ENCODE data around the gene PLXNB1. TPM values are rescaled to one million over a fixed set of nuclear protein-coding genes. Genes with fewer than 3 reads are reported as not detected.
A peak's percentile ranks its signal among the peaks of the same experiment; 100 is the strongest.

The PLXNB1 gene
- total RNA-seq, 1 experiment from 2014 or later, result 97.7 TPM

DNA sequence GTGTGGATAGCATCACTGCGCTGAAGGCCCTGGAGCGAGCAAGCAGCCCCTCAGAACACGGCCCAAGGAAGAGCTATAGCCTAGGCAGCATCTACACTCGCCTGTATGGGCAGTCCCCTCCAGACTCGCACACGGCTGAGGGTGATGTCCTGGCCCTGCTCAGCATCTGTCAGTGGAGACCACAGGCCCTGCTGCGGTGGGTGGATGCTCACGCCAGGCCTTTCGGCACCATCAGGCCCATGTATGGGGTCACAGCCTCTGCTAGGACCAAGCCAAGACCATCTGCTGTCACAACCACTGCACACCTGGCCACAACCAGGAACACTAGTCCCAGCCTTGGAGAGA lies 37.2 kb upstream of the PLXNB1 start:
- ChIA-PET POLR2A (ENCODE audit: unreplicated experiment) (no interaction called here), CTCF (interaction anchor here (1.3 kb wide), 1 partner anchor 40 kb away, joined by 4 read pairs; no protein-coding TSS in a partner anchor)
- H3K9me2 ChIP-seq (ENCODE audit: insufficient read depth), result no peaks in the 10 kb centered on the region
- H4K20me1 ChIP-seq (ENCODE audit: insufficient read depth), result no peaks in the 10 kb centered on the region
- H3K9me3 ChIP-seq (ENCODE audit: insufficient read depth, low read depth), result no peaks in the 10 kb centered on the region
- peaks cover 24% of the 10 kb centered on the region for H3K4me1 ChIP-seq (replicated peaks; ENCODE audit: insufficient read depth)
- H3K4me3 ChIP-seq, result peak overlapping the region; percentile 63; the same call in 1 of the 2 replicates
- no peak overlapping the region for H2AFZ ChIP-seq
- DNase-seq, result no peak
- peaks cover 5% of the 10 kb centered on the region; the same call in 1 of the 2 replicates for H3F3A ChIP-seq (ENCODE audit: insufficient read depth, low read depth)
- intact Hi-C loops (cut with micrococcal nuclease; ENCODE audit: unreplicated experiment), result loop anchor here (5.0 kb wide), 1 partner anchor 130 kb away; the partner anchor contains the start of gene COL7A1
- H3K27ac ChIP-seq, result no peak overlapping the region
- H3K4me2 ChIP-seq, result peak overlapping the region; percentile 93
- TF ChIP-seq EZH2 (IDR thresholded peaks at IDR 0.05; ENCODE audit: low read depth), result no peak
- TF ChIP-seq, protein P1, sequence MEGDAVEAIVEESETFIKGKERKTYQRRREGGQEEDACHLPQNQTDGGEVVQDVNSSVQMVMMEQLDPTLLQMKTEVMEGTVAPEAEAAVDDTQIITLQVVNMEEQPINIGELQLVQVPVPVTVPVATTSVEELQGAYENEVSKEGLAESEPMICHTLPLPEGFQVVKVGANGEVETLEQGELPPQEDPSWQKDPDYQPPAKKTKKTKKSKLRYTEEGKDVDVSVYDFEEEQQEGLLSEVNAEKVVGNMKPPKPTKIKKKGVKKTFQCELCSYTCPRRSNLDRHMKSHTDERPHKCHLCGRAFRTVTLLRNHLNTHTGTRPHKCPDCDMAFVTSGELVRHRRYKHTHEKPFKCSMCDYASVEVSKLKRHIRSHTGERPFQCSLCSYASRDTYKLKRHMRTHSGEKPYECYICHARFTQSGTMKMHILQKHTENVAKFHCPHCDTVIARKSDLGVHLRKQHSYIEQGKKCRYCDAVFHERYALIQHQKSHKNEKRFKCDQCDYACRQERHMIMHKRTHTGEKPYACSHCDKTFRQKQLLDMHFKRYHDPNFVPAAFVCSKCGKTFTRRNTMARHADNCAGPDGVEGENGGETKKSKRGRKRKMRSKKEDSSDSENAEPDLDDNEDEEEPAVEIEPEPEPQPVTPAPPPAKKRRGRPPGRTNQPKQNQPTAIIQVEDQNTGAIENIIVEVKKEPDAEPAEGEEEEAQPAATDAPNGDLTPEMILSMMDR (conservative IDR thresholded peaks at IDR 0.05), result no peak
- no TSS peak for BruUV-seq (replicated peaks)
- H3K79me2 ChIP-seq (ENCODE audit: low read depth), result peaks cover 31% of the 10 kb centered on the region
- no peaks in the 10 kb centered on the region for H3K36me3 ChIP-seq (ENCODE audit: low read depth)
- no peaks in the 10 kb centered on the region for H3K27me3 ChIP-seq (ENCODE audit: insufficient read depth, low read depth)

DNA sequence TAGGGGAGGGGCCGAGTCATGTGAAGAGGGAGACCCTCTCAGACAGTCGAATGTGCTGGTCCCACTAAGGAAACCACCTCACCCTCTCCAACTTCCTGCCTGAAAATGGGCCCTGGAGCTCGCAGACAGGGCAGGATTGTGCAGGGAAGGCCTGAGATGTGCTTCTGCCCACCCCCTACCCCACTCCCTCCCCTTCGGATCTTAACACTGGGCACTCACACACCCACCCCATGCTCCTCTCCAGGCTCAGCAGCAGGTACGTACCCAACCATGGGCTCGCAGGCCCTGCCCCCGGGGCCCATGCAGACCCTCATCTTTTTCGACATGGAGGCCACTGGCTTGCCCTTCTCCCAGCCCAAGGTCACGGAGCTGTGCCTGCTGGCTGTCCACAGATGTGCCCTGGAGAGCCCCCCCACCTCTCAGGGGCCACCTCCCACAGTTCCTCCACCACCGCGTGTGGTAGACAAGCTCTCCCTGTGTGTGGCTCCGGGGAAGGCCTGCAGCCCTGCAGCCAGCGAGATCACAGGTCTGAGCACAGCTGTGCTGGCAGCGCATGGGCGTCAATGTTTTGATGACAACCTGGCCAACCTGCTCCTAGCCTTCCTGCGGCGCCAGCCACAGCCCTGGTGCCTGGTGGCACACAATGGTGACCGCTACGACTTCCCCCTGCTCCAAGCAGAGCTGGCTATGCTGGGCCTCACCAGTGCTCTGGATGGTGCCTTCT lies 36.7 kb upstream of the PLXNB1 start:
- no peak overlapping the region for H2AFZ ChIP-seq

More for the DNA sequence above, 36.7 kb upstream of the PLXNB1 start:
- POLR2A ChIA-PET (ENCODE audit: unreplicated experiment), result no interaction called here
- CTCF ChIA-PET, result interaction anchor here (0.6 to 1.3 kb wide), 3 partner anchors 41 to 1760 kb away, joined by 3 to 4 read pairs (median 3); no protein-coding TSS in a partner anchor
- Histone ChIP-seq H3K4me1 (replicated peaks; ENCODE audit: insufficient read depth) (peaks cover 21% of the 10 kb centered on the region), H4K20me1 (ENCODE audit: insufficient read depth) (no peaks in the 10 kb centered on the region), H3F3A (ENCODE audit: insufficient read depth, low read depth) (peaks cover 5% of the 10 kb centered on the region; the same call in 1 of the 2 replicates), H3K27ac (peak overlapping the region; percentile 99), H3K9me3 (ENCODE audit: insufficient read depth, low read depth) (no peaks in the 10 kb centered on the region), H3K4me3 (peak overlapping the region; percentile 63), H3K36me3 (ENCODE audit: low read depth) (no peaks in the 10 kb centered on the region), H3K79me2 (ENCODE audit: low read depth) (peaks cover 28% of the 10 kb centered on the region), H3K27me3 (ENCODE audit: insufficient read depth, low read depth) (no peaks in the 10 kb centered on the region), H3K4me2 (peak overlapping the region; percentile 93), H3K9me2 (ENCODE audit: insufficient read depth) (no peaks in the 10 kb centered on the region)
- TSS peak; percentile 58 for BruUV-seq (replicated peaks)
- DNase-seq, result peak in 1 of 2 experiments; percentile 52
- TF ChIP-seq, protein P1 (conservative IDR thresholded peaks at IDR 0.05), result no peak
- no peak for TF ChIP-seq EZH2 (IDR thresholded peaks at IDR 0.05; ENCODE audit: low read depth)
- intact Hi-C loops (cut with micrococcal nuclease; ENCODE audit: unreplicated experiment), result loop anchor here (5.0 kb wide), 1 partner anchor 131 kb away; the partner anchor contains the start of gene COL7A1

Measured in PC-9 (cell line).